ENCODE results near the gene FAM174C. TPM values are rescaled to one million over a fixed set of nuclear protein-coding genes. Genes with fewer than 3 reads are reported as not detected.

FAM174C gene
- total and polyA plus RNA-seq, 2 of the 8 experiments (the other 6 are each of a cell fraction or from before 2014, with no cell fraction given), result 44.5 to 125 TPM

DNA sequence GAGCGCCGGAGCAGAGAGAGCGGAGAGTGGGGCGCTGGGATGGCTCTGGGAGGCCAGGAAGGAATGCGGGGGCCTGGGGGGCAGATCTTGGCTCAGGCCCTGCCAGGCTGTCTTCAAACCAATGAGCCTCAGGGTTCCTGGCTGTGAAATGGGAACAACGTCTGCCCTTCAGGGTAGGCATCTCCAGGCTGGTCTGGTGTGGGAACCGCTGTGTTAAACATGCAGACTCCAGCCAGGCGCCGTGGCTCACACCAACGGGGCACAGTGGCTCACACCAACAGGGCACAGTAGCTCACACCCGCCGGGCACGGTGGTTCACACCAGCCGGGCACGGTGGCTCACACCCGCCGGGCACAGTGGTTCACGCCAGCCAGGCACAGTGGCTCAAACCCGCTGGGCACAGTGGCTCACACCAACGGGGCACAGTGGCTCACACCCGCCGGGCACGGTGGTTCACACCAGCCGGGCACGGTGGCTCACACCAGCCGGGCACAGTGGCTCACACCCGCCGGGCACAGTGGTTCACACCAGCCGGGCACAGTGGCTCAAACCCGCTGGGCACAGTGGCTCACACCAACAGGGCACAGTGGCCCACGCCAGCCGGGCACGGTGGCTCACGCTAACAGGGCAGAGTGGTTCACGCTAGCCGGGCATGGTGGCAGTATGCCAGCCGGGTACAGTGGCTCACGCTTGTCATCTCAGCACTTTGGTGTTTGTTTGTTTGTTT, 50.4 kb downstream of the FAM174C start (continued):
- TF ChIP-seq KDM1A (IDR thresholded peaks at IDR 0.05; ENCODE audit: borderline replicate concordance, low read length), result no peak
- TF ChIP-seq, protein P1, sequence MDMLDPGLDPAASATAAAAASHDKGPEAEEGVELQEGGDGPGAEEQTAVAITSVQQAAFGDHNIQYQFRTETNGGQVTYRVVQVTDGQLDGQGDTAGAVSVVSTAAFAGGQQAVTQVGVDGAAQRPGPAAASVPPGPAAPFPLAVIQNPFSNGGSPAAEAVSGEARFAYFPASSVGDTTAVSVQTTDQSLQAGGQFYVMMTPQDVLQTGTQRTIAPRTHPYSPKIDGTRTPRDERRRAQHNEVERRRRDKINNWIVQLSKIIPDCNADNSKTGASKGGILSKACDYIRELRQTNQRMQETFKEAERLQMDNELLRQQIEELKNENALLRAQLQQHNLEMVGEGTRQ (IDR thresholded peaks at IDR 0.05; ENCODE audit: low read length), result no peak
- TF ChIP-seq, protein P2, sequence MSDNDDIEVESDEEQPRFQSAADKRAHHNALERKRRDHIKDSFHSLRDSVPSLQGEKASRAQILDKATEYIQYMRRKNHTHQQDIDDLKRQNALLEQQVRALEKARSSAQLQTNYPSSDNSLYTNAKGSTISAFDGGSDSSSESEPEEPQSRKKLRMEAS (IDR thresholded peaks at IDR 0.05), result no peak

All from H1 (cell line).